Measurements from ENCODE around the gene IGF1R. TPM values are rescaled to one million over a fixed set of nuclear protein-coding genes. Genes with fewer than 3 reads are reported as not detected.

The IGF1R gene
- total RNA-seq, 1 donor from 2014 or later = 97.7 TPM

DNA sequence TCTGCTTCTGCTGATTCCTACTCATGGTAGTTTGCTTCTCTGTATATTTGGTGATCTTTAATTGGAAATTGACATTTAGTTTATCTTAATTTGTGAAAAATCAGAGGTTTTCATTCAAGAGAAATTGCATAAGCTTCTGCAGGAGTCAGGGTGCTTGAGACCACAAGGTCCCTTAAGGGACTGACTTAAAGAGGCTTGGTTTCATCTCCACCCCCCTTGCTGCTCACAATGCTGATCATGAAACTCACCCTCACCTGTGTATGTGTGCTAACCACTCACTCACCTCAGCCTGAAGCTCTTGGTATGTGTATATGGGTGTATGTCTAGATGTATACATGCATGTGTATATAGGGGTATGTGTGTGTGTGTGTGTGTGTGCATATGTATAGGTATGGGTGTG, 347.8 kb downstream of the IGF1R start:
- Histone ChIP-seq H3K4me1 (no peaks in the 10 kb centered on the region), H3K4me3 (no peak overlapping the region), H3K27me3 (no peaks in the 10 kb centered on the region), H3K36me3 (no peaks in the 10 kb centered on the region), H3K27ac (no peak overlapping the region), H3K9me3 (no peaks in the 10 kb centered on the region)
- DNase-seq (ENCODE audit: extremely low spot score in 2 of 2) = no peak
- TF ChIP-seq, protein P1, sequence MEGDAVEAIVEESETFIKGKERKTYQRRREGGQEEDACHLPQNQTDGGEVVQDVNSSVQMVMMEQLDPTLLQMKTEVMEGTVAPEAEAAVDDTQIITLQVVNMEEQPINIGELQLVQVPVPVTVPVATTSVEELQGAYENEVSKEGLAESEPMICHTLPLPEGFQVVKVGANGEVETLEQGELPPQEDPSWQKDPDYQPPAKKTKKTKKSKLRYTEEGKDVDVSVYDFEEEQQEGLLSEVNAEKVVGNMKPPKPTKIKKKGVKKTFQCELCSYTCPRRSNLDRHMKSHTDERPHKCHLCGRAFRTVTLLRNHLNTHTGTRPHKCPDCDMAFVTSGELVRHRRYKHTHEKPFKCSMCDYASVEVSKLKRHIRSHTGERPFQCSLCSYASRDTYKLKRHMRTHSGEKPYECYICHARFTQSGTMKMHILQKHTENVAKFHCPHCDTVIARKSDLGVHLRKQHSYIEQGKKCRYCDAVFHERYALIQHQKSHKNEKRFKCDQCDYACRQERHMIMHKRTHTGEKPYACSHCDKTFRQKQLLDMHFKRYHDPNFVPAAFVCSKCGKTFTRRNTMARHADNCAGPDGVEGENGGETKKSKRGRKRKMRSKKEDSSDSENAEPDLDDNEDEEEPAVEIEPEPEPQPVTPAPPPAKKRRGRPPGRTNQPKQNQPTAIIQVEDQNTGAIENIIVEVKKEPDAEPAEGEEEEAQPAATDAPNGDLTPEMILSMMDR (IDR thresholded peaks at IDR 0.05) = no peak
- TF ChIP-seq POLR2A (IDR thresholded peaks at IDR 0.05) (no peak), POLR2AphosphoS5 (IDR thresholded peaks at IDR 0.05; ENCODE audit: insufficient read depth in 1 of 2, low read depth in 1 of 2) (no peak)
- intact Hi-C loops (cut with DNase I) = no loop called here

DNA sequence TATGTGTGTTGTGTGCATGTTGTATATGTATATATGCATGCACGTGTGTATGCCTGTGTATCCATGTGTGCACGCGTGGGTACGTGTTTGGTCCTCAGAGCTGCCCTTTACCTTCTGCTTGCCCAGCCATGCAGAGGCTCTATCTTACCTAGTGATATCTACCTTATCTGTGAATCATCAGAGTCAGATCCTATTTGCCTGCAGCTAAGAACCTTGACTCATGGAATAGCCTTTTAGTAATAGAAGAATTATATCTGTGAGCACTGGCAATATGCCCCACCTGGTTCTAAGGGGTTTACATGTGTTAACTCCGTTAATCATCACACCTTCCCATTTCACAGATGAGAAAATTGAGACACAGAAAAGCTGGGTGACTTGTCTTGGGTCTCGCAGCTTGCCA, 348.3 kb downstream of the IGF1R start:
- Histone ChIP-seq H3K4me3 (no peak overlapping the region), H3K27ac (no peak overlapping the region), H3K9me3 (no peaks in the 10 kb centered on the region), H3K27me3 (no peaks in the 10 kb centered on the region), H3K4me1 (no peaks in the 10 kb centered on the region), H3K36me3 (no peaks in the 10 kb centered on the region)
- TF ChIP-seq POLR2AphosphoS5 (IDR thresholded peaks at IDR 0.05; ENCODE audit: insufficient read depth in 1 of 2, low read depth in 1 of 2) = no peak
- no peak for TF ChIP-seq POLR2A (IDR thresholded peaks at IDR 0.05)
- TF ChIP-seq, protein P1 (IDR thresholded peaks at IDR 0.05) = no peak
- DNase-seq (ENCODE audit: extremely low spot score in 2 of 2) = no peak
- intact Hi-C loops (cut with DNase I) = no loop called here

DNA sequence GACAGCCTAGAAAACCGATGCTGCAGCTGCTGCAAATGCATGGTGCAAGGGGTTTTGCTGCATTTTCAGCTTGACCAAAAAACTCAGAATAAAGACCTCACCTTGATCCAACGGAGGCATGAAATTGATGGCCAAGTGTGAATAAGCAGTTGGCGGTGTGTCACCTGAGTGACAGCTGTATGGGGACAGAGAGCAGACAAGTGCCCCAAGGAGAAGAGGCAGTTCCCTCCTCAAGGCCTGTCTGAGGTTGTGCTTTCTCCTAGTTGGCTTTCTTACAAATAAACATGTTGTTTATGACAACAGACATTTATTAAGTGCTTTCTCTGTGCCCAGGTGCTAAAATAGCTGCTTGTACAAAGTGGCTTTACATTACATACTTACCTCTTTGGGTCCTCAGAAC, 349.0 kb downstream of the IGF1R start:
- H3K4me1 ChIP-seq = no peaks in the 10 kb centered on the region
- H3K9me3 ChIP-seq = no peaks in the 10 kb centered on the region
- no peak overlapping the region for H3K4me3 ChIP-seq
- intact Hi-C loops (cut with DNase I) = no loop called here
- H3K27ac ChIP-seq = no peak overlapping the region
- no peak for TF ChIP-seq POLR2AphosphoS5 (IDR thresholded peaks at IDR 0.05; ENCODE audit: insufficient read depth in 1 of 2, low read depth in 1 of 2)
- no peak for DNase-seq (ENCODE audit: extremely low spot score in 2 of 2)
- H3K27me3 ChIP-seq = no peaks in the 10 kb centered on the region
- no peaks in the 10 kb centered on the region for H3K36me3 ChIP-seq

DNA sequence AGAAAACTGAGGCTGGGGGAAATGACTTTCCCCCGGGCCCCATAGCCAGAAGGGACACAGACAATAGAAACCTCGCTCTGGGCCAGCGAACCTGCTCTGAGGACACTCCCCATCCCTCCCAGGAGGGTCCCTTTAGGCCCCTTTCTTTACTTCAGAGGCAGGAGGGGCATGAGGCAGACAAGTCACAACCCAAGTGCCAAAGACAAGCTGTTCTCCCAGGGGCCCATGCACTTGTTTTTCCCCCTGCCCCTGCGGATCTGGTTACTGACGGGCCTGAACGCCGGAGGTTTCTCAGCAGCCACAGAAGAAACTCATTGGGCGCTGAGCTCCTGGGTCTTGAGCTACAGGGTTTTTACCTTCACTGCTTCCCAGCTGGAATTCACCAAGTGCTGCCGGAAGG, 349.4 kb downstream of the IGF1R start:
- intact Hi-C loops (cut with DNase I) = no loop called here

DNA sequence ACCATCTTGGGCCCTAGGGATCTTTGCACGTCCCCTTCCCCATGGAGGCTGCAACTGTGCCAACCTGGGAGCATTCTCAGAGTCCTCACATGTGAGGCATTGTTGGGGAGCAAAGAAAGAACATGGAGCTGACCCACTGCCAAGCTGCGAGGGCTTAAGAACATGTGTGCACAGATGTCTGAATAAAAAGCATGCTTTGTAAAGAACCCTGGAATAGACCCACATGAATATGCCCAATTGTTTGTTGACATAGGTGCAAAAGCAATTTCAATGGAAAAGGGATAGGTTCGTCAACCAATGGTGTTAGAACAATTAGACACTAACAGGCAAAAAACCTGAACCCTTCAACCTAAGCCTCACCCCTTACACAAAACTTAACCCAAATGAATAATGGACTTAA, 349.9 kb downstream of the IGF1R start:
- Histone ChIP-seq H3K27ac (no peak overlapping the region), H3K36me3 (no peaks in the 10 kb centered on the region), H3K27me3 (no peaks in the 10 kb centered on the region), H3K4me3 (no peak overlapping the region), H3K4me1 (no peaks in the 10 kb centered on the region), H3K9me3 (no peaks in the 10 kb centered on the region)
- no peak for TF ChIP-seq POLR2AphosphoS5 (IDR thresholded peaks at IDR 0.05; ENCODE audit: insufficient read depth in 1 of 2, low read depth in 1 of 2)
- intact Hi-C loops (cut with DNase I) = no loop called here
- DNase-seq (ENCODE audit: extremely low spot score in 2 of 2) = no peak

More for the DNA sequence above, 349.4 kb downstream of the IGF1R start:
- TF ChIP-seq POLR2A (IDR thresholded peaks at IDR 0.05) = no peak
- TF ChIP-seq POLR2AphosphoS5 (IDR thresholded peaks at IDR 0.05; ENCODE audit: insufficient read depth in 1 of 2, low read depth in 1 of 2) = no peak
- TF ChIP-seq, protein P1 (IDR thresholded peaks at IDR 0.05) = no peak
- DNase-seq (ENCODE audit: extremely low spot score in 2 of 2) = no peak
- no peaks in the 10 kb centered on the region for H3K27me3 ChIP-seq
- no peaks in the 10 kb centered on the region for H3K36me3 ChIP-seq
- no peak overlapping the region for H3K27ac ChIP-seq
- H3K4me1 ChIP-seq = no peaks in the 10 kb centered on the region
- no peaks in the 10 kb centered on the region for H3K9me3 ChIP-seq
- H3K4me3 ChIP-seq = no peak overlapping the region

DNA sequence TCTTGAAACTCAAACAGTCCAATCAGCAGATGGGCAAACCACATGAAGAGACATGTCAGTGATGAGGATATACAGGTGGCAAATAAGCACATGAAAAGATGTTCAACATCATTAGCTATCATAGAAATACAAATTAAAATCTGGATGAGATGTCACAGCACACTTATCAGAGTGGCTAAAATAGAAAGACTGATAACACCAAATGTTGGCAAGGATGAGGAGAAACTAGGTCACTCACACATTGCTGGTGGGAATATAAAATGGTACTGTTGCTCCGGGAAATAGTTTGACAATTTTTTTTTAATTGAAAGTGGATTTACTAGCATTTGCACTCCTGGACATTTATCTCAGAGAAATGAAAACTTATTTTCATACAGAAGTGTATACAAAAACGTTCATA, 350.9 kb downstream of the IGF1R start:
- no peaks in the 10 kb centered on the region for H3K9me3 ChIP-seq
- DNase-seq (ENCODE audit: extremely low spot score in 2 of 2) = no peak
- no peaks in the 10 kb centered on the region for H3K4me1 ChIP-seq
- intact Hi-C loops (cut with DNase I) = no loop called here
- no peaks in the 10 kb centered on the region for H3K36me3 ChIP-seq
- TF ChIP-seq POLR2A (IDR thresholded peaks at IDR 0.05) = no peak
- TF ChIP-seq, protein P1 (IDR thresholded peaks at IDR 0.05) = no peak
- TF ChIP-seq POLR2AphosphoS5 (IDR thresholded peaks at IDR 0.05; ENCODE audit: insufficient read depth in 1 of 2, low read depth in 1 of 2) = no peak
- no peak overlapping the region for H3K27ac ChIP-seq
- H3K27me3 ChIP-seq = no peaks in the 10 kb centered on the region
- no peak overlapping the region for H3K4me3 ChIP-seq
